ENCODE data around the gene PROP1. TPM values are rescaled to one million over a fixed set of nuclear protein-coding genes. Genes with fewer than 3 reads are reported as not detected.

PROP1 gene
- total RNA-seq, 2 donors from 2014 or later, result not detected

DNA sequence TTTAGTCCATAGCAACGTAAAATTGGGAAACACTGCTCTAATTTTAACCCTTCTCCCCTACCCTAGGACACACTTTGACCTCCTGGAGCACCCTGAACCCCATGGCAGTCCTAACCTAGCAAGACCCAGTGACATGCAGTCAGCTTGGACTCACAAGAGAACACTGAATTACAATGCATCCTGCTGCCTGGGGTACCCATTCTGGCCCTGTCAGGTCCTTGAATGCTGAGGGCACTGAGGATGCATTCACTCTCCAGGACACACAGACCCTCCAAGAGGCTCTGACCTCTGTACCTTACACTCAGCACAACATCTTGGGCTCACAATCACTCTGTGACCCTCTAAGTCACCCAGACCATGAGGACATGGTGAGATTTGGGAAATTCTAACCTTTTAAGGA, 1.8 kb upstream of the PROP1 start:
- Histone ChIP-seq H3K36me3 (no peaks in the 10 kb centered on the region), H3K4me3 (no peak overlapping the region), H3K27me3 (replicated peaks; ENCODE audit: insufficient read depth) (no peaks in the 10 kb centered on the region), H3K27ac (no peak overlapping the region), H3K9me3 (no peaks in the 10 kb centered on the region), H3K4me1 (replicated peaks) (no peaks in the 10 kb centered on the region)
- no peak for DNase-seq (ENCODE audit: low spot score)
- TF ChIP-seq POLR2A (IDR thresholded peaks at IDR 0.05), result no peak
- TF ChIP-seq, protein P1, sequence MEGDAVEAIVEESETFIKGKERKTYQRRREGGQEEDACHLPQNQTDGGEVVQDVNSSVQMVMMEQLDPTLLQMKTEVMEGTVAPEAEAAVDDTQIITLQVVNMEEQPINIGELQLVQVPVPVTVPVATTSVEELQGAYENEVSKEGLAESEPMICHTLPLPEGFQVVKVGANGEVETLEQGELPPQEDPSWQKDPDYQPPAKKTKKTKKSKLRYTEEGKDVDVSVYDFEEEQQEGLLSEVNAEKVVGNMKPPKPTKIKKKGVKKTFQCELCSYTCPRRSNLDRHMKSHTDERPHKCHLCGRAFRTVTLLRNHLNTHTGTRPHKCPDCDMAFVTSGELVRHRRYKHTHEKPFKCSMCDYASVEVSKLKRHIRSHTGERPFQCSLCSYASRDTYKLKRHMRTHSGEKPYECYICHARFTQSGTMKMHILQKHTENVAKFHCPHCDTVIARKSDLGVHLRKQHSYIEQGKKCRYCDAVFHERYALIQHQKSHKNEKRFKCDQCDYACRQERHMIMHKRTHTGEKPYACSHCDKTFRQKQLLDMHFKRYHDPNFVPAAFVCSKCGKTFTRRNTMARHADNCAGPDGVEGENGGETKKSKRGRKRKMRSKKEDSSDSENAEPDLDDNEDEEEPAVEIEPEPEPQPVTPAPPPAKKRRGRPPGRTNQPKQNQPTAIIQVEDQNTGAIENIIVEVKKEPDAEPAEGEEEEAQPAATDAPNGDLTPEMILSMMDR (IDR thresholded peaks at IDR 0.05), result no peak
- TF ChIP-seq POLR2AphosphoS5 (IDR thresholded peaks at IDR 0.05), result no peak
- intact Hi-C loops (cut with DNase I), result no loop called here
- WGBS, result 73% methylated on average over 1 of the region's 1 CpG

DNA sequence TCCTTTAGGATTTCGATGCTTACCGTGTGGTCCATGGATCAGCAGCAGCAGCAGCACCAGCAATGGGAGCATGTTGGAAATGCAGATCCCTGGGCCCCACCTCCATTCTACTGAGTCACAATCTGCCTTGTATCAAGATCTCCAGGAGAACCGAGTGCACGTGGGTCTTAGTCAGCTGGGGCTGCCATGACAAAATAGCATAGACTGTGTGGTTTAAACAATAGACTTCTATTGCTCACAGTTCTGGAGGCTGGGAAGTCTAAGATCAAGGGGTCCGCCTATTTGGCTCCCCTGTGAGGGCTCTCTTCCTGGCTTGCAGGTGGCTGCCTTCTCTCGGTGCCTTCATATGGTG, 1.3 kb upstream of the PROP1 start:
- H3K4me1 ChIP-seq (replicated peaks), result no peaks in the 10 kb centered on the region
- H3K27ac ChIP-seq, result no peak overlapping the region
- DNase-seq (ENCODE audit: low spot score), result no peak
- WGBS, result 73% methylated on average over 6 of the region's 6 CpGs
- TF ChIP-seq POLR2A (IDR thresholded peaks at IDR 0.05), result no peak
- TF ChIP-seq POLR2AphosphoS5 (IDR thresholded peaks at IDR 0.05), result no peak
- TF ChIP-seq, protein P1 (IDR thresholded peaks at IDR 0.05), result no peak
- intact Hi-C loops (cut with DNase I), result no loop called here
- no peak overlapping the region for H3K4me3 ChIP-seq
- H3K36me3 ChIP-seq, result no peaks in the 10 kb centered on the region
- H3K27me3 ChIP-seq (replicated peaks; ENCODE audit: insufficient read depth), result no peaks in the 10 kb centered on the region
- no peaks in the 10 kb centered on the region for H3K9me3 ChIP-seq

DNA sequence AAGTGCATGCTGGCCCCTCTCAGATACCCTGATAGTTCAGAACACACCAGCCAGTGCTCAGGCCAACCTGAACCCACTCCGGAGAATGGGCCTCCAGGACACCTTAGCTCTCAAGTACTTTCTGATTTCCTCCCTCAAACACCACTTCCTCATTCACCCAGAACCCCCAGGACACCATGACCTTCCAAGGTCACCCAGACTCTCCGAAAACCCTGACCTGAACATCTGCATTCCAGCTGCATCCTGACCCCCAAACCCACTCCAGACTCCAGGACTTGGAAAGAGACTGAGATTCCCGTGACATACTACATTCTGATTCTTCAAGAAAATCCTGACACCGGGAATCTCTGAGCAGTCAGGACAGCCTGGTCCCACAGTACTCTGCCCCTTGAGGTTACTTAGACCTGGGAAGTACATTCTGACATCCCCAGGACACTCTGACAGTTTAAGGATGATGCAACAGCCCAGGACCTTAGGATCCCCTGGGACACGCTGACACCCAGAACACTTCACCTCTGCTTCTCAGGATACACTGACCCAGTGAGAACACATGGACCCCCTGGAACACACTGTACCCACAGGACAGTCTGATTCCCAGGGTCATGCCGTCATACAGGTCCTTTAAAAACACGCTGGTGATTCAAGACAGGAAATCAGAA, 747 bp upstream of the PROP1 start:
- no peak for DNase-seq (ENCODE audit: low spot score)
- TF ChIP-seq POLR2A (IDR thresholded peaks at IDR 0.05) (no peak), POLR2AphosphoS5 (IDR thresholded peaks at IDR 0.05) (no peak)
- TF ChIP-seq, protein P1 (IDR thresholded peaks at IDR 0.05), result no peak
- Histone ChIP-seq H3K36me3 (no peaks in the 10 kb centered on the region), H3K4me1 (replicated peaks) (no peaks in the 10 kb centered on the region), H3K4me3 (no peak overlapping the region), H3K9me3 (no peaks in the 10 kb centered on the region), H3K27me3 (replicated peaks; ENCODE audit: insufficient read depth) (no peaks in the 10 kb centered on the region), H3K27ac (no peak overlapping the region)
- intact Hi-C loops (cut with DNase I), result no loop called here
- 83% methylated on average over 7 of the region's 7 CpGs for WGBS

DNA sequence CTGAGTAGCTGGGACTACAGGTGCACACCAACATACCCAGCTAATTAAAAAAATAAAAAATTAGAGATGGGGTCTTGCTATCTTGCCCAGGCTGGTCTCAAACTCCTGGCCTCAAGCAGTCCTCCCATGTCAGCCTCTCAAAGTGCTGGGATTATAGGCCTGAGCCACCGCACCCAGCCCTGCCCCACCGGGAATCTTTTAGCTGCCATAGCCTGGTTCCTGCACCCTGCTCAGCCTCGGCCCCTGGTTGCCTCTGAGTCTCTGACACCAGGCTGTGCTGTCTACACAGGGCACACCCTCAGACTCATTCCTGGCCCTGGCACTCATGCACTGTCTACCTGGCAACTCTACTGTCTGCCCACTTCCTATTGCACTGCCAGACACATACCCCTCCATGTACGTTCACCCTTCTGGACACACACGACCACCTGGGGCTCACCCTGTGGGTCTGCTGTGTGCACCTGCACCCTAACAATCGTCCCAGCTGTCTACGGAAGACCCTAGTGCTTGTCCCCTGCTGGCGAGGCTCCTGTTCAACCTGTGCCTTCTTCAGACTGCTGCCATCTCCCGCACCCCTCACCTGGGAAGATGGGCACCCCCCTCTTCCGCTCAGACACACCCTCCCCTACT, 1.4 kb downstream of the PROP1 start:
- H3K27me3 ChIP-seq (replicated peaks; ENCODE audit: insufficient read depth), result no peaks in the 10 kb centered on the region
- 84% methylated on average over 10 of the region's 10 CpGs for WGBS
- H3K27ac ChIP-seq, result no peak overlapping the region
- DNase-seq (ENCODE audit: low spot score), result no peak
- no peaks in the 10 kb centered on the region for H3K9me3 ChIP-seq
- no peaks in the 10 kb centered on the region for H3K4me1 ChIP-seq (replicated peaks)
- H3K4me3 ChIP-seq, result no peak overlapping the region
- TF ChIP-seq, protein P1 (IDR thresholded peaks at IDR 0.05), result no peak
- TF ChIP-seq POLR2AphosphoS5 (IDR thresholded peaks at IDR 0.05) (no peak), POLR2A (IDR thresholded peaks at IDR 0.05) (no peak)
- no peaks in the 10 kb centered on the region for H3K36me3 ChIP-seq
- intact Hi-C loops (cut with DNase I), result no loop called here

DNA sequence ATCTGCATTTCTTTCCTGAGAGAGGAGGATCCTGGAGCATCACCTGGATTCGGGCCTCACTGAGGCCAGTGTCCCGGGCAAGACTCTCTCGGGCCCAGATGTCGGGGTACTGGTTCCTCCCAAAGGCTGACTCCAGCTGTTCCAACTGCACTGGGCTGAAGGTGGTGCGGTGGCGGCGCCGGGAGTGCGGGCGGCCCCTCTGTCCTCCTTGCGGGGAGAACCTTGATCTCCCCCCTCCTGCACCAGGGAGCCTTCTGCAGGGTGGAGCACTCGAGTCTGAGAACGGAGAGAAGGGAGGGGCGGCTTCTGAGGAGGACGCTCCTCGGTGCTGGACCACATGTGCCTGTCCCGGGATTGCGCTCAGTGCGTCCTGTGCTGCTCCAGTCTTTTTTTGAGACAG, 2.0 kb downstream of the PROP1 start:
- intact Hi-C loops (cut with DNase I), result no loop called here
- DNase-seq (ENCODE audit: low spot score), result no peak
- H3K27me3 ChIP-seq (replicated peaks; ENCODE audit: insufficient read depth), result no peaks in the 10 kb centered on the region
- no peaks in the 10 kb centered on the region for H3K9me3 ChIP-seq
- 87% methylated on average over 19 of the region's 19 CpGs for WGBS
- H3K4me1 ChIP-seq (replicated peaks), result no peaks in the 10 kb centered on the region
- no peak overlapping the region for H3K27ac ChIP-seq
- TF ChIP-seq POLR2AphosphoS5 (IDR thresholded peaks at IDR 0.05) (no peak), POLR2A (IDR thresholded peaks at IDR 0.05) (no peak)
- TF ChIP-seq, protein P1 (IDR thresholded peaks at IDR 0.05), result no peak
- no peaks in the 10 kb centered on the region for H3K36me3 ChIP-seq
- H3K4me3 ChIP-seq, result no peak overlapping the region
